Renal cortex interstitium (tissue), 11 donors: Measurements from ENCODE around the gene NRP1. TPM values are rescaled to one million over a fixed set of nuclear protein-coding genes. Genes with fewer than 3 reads are reported as not detected.
"Not testable (repeated sequence)": the region's sequence is repeated elsewhere in the genome, so short reads cannot be mapped to it uniquely, and the experiment has no call there.

Experiments
- DNase-seq, 11 donors: peaks; one replicate each; pipeline ENCODE4 v3.0.0-alpha.2; 2013; ENCODE audit warnings: low read depth in 9 of 11, low spot score in 4 of 11; ENCODE audit errors: extremely low read depth in 1 of 11
- polyA plus RNA-seq, 3 donors: library from polyadenylated mRNA; unstranded; fragments of 120-200 nt; gene quantifications; one replicate each; pipeline ENCODE4 v1.2.1, GENCODE V29; 2013; ENCODE audit not compliant: insufficient read length in 3 of 3

The NRP1 gene
- polyA plus RNA-seq, 3 donors: 148 to 156 (median 155) TPM

DNA sequence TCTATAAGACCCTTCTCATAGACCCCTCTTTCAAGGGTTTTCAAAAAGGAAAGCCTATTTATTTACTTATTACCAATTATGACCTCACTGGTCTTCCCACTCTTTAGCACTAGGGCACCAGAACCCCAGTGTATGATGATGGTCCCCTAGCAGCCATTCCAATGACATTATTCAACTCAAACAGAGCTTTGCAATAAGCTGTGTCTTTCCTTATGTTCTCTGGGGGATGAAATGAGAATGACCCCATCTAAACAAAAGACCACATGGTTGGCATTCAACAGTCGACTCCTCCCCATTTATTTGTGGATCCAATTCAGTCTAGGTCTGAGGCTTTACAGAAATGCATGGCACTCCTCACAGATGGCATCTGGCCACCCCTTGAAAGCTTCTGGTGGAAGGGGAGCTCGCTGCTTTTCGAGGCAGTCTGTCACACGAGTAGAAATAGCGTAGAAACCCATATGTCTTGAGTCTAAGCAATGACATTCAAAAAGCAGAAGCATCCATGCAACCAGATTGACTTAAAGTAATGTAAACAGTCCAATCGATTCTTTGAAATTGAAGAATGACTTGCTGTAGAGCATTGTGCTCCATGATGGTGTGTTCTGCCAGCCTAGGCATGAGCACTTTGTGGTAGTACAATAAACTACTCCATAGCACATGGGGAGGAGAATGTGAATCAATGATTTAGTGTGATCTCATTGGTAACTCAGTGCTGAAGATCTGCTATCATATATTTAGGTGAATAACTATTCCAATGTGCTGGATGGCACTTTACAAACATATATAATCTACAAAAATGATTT is 29.8 kb downstream of the NRP1 start:
- no peak for DNase-seq

DNA sequence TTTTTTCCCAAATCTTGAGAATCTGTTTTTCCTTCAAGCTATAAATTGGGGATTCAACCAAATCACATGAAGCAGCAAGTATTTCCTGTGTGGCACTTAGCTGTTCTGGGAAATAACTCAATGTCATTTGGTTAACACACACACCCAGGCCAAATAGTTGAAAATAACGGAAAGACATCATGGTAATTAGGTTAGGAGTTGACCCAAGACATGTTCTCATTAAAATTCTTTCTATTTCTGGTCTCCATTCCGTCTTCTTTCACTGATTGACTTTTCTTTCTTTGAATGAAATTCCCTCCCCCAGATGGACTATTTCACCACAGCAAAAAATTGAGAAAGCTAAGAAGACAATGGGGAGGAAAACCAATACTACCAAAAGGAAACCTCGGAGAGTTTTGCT is 30.5 kb downstream of the NRP1 start:
- DNase-seq: no peak

DNA sequence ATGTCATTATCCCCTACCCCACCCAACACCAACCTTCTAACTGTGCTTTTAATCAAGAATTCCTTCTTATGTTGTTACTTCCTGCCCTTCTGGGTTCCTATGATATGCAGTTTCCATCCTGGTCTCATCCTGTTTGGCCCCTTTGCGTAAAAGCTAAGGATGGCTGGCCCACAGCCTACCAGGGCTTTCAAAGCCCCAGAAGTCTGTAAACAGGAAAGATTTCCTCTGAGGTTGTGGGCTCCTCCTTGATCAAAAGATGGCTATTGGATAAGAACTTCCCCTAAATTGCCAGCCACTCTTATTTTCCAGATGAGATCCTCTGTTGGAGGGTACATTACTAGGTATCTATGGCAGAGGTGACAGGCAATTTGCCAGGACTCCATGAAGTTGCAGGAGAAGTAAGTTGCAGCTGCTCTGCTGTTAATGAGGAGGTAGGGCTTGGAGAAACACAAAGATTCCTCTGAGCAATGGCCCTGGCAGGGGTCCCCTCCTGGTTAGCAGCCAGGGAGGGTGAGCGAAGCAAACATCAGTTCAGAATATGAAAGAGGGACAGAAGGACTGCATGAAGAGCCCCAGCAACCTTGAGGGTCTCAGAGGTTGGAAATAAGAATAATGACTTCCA is 32.1 kb downstream of the NRP1 start:
- DNase-seq: no peak

GRCh38 chr10:33301097-33301789 is 33.2 kb downstream of the NRP1 start:
- no peak for DNase-seq

GRCh38 chr10:33300544-33300943 is 33.9 kb downstream of the NRP1 start:
- not testable (repeated sequence) for DNase-seq

DNA sequence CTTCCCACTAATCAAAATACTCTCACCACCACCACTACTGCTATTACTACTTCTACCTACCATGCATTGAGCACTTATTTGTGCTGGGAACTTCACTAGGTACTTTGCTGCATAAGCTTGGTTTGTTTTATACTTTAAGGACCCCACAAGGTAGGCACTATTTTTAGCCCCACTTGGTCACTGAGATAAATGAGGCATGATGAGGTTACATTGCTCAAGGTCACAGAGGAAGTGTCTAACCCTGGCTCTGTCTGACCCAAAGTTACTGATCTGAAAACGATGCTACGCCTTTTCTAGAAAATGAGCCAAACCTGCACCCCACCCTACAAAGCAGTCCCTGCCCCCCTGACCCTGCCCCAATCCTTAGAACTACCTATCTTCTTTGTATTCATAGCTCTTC is 35.6 kb downstream of the NRP1 start:
- DNase-seq: no peak

GRCh38 chr10:33298110-33298509 is 36.4 kb downstream of the NRP1 start:
- no peak for DNase-seq

DNA sequence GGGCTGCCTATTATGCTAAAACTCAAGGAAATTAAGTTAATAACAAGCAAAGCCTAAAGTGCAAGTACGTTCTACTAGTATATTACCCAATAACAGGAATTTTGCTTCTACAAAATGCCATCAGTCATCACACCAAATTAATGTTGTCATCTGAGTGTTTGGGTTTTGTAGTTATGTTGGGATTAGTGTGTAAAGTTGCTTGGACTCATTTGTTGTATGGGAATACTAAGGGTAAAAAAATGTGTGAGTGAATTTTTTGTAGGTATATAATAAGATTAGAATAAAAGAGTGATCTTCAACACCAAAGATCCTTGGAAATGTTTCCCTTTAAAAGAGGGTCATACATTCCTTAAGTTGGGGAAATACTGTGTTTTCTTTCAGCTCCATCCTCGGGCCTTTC is 38.6 kb downstream of the NRP1 start:
- DNase-seq: no peak

DNA sequence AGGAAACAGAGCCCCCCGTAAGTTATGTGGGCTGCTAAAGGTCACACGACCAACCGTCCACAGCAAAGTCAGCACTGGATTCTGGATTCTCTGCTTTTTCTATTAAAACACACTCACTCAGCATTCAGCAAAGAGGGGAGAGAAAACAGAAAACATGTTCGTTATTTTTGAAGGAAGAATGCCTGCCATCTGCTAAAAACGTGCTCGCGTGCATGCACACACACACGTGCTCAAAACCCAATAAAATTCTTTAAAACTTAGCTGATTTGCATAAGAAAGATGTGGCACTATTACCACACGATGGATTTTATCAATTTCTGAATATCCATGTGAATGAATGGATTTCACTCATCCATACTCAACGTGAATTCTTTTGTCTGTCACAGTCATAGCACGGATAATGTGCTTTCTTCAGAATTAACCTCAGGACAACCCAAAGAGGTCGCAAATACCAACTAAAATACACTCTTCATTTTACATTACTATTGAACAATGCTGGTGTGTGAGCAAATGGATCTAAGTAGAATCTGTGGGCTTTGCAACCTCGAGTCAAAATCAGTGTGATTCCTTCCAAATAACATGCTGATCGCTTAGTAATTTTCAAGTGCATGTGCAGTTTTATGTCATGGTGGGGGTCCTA is 40.8 kb downstream of the NRP1 start:
- no peak for DNase-seq

DNA sequence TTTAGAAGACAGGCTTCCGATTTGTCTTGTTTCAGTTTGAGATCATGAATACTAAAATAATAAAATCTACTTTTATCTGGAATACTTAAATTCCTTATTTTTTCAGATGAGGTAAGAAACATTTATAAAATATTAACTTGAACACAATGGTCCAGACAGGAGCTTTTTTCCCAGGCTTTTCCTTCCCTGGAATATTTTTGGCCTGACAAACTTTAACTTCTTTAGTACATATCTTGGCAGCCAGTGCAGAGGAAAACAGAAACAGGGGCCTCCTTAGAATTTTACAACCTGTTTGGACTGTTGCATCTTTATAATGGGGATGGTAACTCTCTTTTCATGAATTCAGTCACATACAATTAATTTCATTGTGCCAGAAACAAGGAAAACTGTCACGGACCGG is 41.4 kb downstream of the NRP1 start:
- DNase-seq: no peak

GRCh38 chr10:33291053-33291592 is 43.3 kb downstream of the NRP1 start:
- no peak for DNase-seq

GRCh38 chr10:33290321-33291052 is 44.0 kb downstream of the NRP1 start:
- DNase-seq: no peak

GRCh38 chr10:33289776-33290175 is 44.7 kb downstream of the NRP1 start:
- DNase-seq: no peak

- DNase-seq: no peak
Observed at GRCh38 chr10:33288127-33288526, 46.3 kb downstream of the NRP1 start.

GRCh38 chr10:33287112-33287511 is 47.4 kb downstream of the NRP1 start:
- no peak for DNase-seq

DNA sequence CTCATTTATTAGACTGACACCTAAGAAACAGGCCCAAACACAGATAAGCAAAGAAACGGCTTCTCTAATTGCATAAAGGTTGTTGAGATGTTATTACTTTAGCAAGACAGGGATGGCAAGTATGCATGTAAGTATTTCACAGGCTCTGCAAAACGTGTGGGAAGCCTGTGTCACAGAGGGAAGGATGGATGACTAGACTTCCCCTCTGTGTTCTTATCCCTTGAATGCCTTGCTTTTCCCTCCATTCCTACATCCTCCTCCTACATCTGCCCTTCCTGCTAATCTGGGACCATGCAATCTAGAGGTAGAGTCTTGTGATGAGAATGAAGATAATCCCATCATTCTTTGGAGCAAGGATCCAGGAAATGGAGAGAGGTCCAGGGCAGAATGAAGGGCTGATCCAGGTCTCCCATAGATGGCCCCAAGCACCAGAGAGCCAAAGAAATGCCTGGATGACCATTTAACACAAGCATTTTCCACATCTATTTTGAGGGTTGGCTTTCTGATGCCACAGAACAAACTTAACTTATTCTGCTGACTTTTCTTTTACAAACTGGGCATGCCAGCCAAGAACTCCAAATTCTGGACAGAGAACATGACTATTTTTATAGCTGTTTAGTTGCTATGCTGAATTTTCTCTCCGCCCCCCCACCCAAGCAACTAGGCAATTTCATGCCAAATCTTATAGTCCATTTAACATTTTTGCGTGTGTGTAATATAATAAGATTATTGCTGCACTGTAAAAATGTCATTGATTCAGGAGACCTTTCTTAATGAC is 48.1 kb downstream of the NRP1 start:
- no peak for DNase-seq

GRCh38 chr10:33284945-33285344 is 49.5 kb downstream of the NRP1 start:
- no peak for DNase-seq
